Small intestine (tissue), 16 donors: ENCODE data around the gene ADPRS. TPM values are rescaled to one million over a fixed set of nuclear protein-coding genes. Genes with fewer than 3 reads are reported as not detected.

ENCODE experiments used
- DNase-seq, 2 donors: peaks; one replicate each; pipeline versions ENCODE4 v3.0.0 to v3.0.0-alpha.2; 2013
- FAIRE-seq: peaks from 2 replicates; lab custom pipeline; 2012; peaks lifted over from hg19 to GRCh38; lab: Jason Lieb, UNC
- H3K27ac ChIP-seq, 3 donors: one replicate each; pipeline ENCODE4 v1.5.1; 2013; ENCODE audit warnings: low read length in 2 of 3, mild to moderate bottlenecking in 2 of 3, control low read depth in 1 of 3, inconsistent platforms in 1 of 3, low read depth in 1 of 3, moderate library complexity in 1 of 3
- H3K27me3 ChIP-seq, 3 donors: one replicate each; pipeline ENCODE4 v1.6.1; 2013; ENCODE audit warnings: low read length in 3 of 3, inconsistent platforms in 1 of 3; ENCODE audit not compliant: control insufficient read depth in 3 of 3, insufficient read depth in 3 of 3
- H3K36me3 ChIP-seq, 3 donors: one replicate each; pipeline ENCODE4 v1.6.1; 2013; ENCODE audit warnings: low read length in 3 of 3, inconsistent platforms in 1 of 3, low read depth in 1 of 3, mild to moderate bottlenecking in 1 of 3, moderate library complexity in 1 of 3; ENCODE audit not compliant: control insufficient read depth in 3 of 3, insufficient read depth in 2 of 3
- H3K4me1 ChIP-seq, 3 donors: one replicate each; pipeline ENCODE4 v1.6.1; 2013; ENCODE audit warnings: low read length in 2 of 3, inconsistent platforms in 1 of 3, low read depth in 1 of 3, mild to moderate bottlenecking in 1 of 3, moderate library complexity in 1 of 3; ENCODE audit not compliant: control insufficient read depth in 3 of 3, insufficient read depth in 2 of 3
- H3K4me3 ChIP-seq, 3 donors: one replicate each; pipeline ENCODE4 v1.5.1; 2013; ENCODE audit warnings: low read length in 3 of 3, control low read depth in 1 of 3, inconsistent platforms in 1 of 3, low read depth in 1 of 3, mild to moderate bottlenecking in 1 of 3, moderate library complexity in 1 of 3
- H3K9me3 ChIP-seq, 2 donors: one replicate each; pipeline ENCODE4 v1.6.1; 2013; ENCODE audit warnings: low read depth in 1 of 2, low read length in 1 of 2; ENCODE audit not compliant: control insufficient read depth in 2 of 2, insufficient read depth in 1 of 2
- WGBS, 3 donors: extraction: QIAGEN DNeasy Blood & Tissue Kit; methylation state at CpG; one replicate each; pipeline ENCODE4 v1.1.7; 2013; 5-methylcytosine and 5-hydroxymethylcytosine counted together
- long read RNA-seq, 10 donors: transcript quantifications; one replicate each; lab custom pipeline, GENCODE V29; 2026
- polyA plus RNA-seq, 4 donors: library from polyadenylated mRNA; stranded (reverse) in 3 of 4; unstranded in 1 of 4; fragments of 200-250 nt in 3 of 4; fragments of 120-200 nt in 1 of 4; gene quantifications; one replicate each; pipeline versions ENCODE4 v1.2.1 to v1.2.3, GENCODE V29; 2013
- donor health status: healthy with polysubstance abuse.
- donor health status: control.
- donor health status: control.
- donor health status: Bipolar disorder and iron deficiency.
- donor health status: healthy.

The ADPRS gene, protein sequence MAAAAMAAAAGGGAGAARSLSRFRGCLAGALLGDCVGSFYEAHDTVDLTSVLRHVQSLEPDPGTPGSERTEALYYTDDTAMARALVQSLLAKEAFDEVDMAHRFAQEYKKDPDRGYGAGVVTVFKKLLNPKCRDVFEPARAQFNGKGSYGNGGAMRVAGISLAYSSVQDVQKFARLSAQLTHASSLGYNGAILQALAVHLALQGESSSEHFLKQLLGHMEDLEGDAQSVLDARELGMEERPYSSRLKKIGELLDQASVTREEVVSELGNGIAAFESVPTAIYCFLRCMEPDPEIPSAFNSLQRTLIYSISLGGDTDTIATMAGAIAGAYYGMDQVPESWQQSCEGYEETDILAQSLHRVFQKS
- polyA plus RNA-seq, result 10 to 100 TPM; 24.2 to 38.4 (median 33.4) TPM
- long read RNA-seq, donor 1, result 0 reads
- long read RNA-seq, donor 2, transcript ADPRHL2-201 (6 exons, 1,668 nt), result major isoform, 8 of 20 reads
- long read RNA-seq, donor 2, partial matches to known transcripts, result 12 of 20 reads
- long read RNA-seq, donor 2, other reads (novel, unspliced or antisense), result 0 of 20 reads
- long read RNA-seq, donor 3, transcript ADPRHL2-201 (6 exons, 1,668 nt), result major isoform, 11 of 35 reads
- long read RNA-seq, donor 3, partial matches to known transcripts, result 24 of 35 reads
- long read RNA-seq, donor 3, other reads (novel, unspliced or antisense), result 0 of 35 reads
- long read RNA-seq, donor 4, result 0 reads
- long read RNA-seq, donor 5, partial matches to known transcripts, result 0 of 4 reads
- long read RNA-seq, donor 5, other reads (novel, unspliced or antisense), result 0 of 4 reads
- long read RNA-seq, donor 6, transcript ADPRHL2-201 (6 exons, 1,668 nt), result major isoform, 11 of 47 reads
- long read RNA-seq, donor 6, partial matches to known transcripts, result 36 of 47 reads
- long read RNA-seq, donor 6, other reads (novel, unspliced or antisense), result 0 of 47 reads
- long read RNA-seq, donor 7, result 0 reads
- long read RNA-seq, donor 8, partial matches to known transcripts, result 0 of 2 reads
- long read RNA-seq, donor 8, other reads (novel, unspliced or antisense), result 0 of 2 reads
- long read RNA-seq, donor 9, partial matches to known transcripts, result 8 of 9 reads
- long read RNA-seq, donor 9, other reads (novel, unspliced or antisense), result 0 of 9 reads
- long read RNA-seq, donor 10, transcript ADPRHL2-201 (6 exons, 1,668 nt), result major isoform, 11 of 34 reads
- long read RNA-seq, donor 10, partial matches to known transcripts, result 23 of 34 reads
- long read RNA-seq, donor 10, other reads (novel, unspliced or antisense), result 0 of 34 reads

DNA sequence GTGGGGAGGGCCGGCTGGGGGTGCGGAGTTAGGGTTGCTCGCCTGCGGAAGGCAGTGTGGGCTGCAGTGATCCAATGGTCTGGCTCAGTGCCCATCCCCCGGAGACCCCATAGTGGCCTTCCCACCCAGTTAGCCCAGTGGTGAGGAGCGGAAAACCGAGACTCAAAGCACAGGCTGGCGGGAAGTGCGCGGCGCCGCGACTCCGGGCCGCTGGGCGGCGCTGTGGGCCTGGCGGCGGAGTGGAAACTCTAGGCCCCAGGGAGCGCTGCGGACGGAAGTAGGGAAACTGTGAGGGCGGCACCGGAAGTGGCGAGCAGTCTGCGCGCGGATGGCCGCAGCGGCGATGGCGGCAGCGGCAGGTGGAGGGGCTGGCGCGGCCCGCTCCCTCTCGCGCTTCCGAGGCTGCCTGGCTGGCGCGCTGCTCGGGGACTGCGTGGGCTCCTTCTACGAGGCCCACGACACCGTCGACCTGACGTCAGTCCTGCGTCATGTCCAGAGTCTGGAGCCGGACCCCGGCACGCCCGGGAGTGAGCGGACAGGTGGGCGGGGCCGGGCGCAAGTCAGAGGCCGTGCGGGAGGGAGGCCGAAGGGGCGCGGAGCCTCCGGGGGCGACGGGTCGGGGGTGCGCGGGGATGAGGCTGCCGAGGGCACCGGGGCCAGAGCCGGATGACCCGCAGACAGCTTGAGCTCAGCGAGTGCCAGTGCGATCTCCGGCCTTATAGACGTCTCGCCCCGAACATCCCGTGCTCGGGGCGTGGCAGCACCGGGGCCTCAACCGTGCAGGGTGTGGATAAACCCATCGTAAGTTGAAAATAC, at the start of gene ADPRS:
Gene ADPRS, plus strand, starts transcription at position 316 of the 816 bp plus-strand sequence. Its CDS starts 13 bp downstream, at position 329.
- H3K36me3 ChIP-seq, result peaks cover 7 to 39% (median 8%) of the 10 kb centered on the region in 3 donors
- FAIRE-seq, result no peak
- H3K4me3 ChIP-seq, result peak within 1 kb of the TSS; percentile 84 to 93 (median 89)
- H3K9me3 ChIP-seq, result no peaks in the 10 kb centered on the region
- peaks cover 0 to under 1% (median 0%) of the 10 kb centered on the region in 3 donors for H3K27me3 ChIP-seq
- 0 to 1% (median 0%) methylated on average over 54 to 84 of the region's 84 CpGs for WGBS, 3 donors
- H3K27ac ChIP-seq, result peak within 1 kb of the TSS; percentile 83 to 94 (median 84)
- peak; percentile 84 to 96 for DNase-seq
- H3K4me1 ChIP-seq, result peaks cover 0 to 18% (median 4%) of the 10 kb centered on the region in 3 donors

DNA sequence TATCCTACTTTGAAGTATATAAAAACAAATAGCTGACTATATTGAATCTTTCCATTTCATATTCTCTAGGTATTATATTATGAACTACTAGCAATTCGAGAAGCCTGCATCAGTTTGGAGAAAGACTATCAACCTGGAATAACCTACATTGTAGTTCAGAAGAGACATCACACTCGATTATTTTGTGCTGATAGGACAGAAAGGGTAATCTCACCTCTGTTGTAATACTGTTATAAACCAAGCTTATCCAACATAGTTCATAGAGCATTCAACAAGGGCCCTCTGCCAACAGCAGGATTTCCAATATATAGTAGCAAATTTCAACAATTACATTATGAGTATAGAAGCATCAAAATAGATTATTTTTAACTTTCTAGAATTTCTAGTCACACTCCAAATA, 48.5 kb upstream of the ADPRS start:
- FAIRE-seq, result no peak
- 56 to 76% (median 67%) methylated on average over 2 of the region's 2 CpGs for WGBS, 3 donors

DNA sequence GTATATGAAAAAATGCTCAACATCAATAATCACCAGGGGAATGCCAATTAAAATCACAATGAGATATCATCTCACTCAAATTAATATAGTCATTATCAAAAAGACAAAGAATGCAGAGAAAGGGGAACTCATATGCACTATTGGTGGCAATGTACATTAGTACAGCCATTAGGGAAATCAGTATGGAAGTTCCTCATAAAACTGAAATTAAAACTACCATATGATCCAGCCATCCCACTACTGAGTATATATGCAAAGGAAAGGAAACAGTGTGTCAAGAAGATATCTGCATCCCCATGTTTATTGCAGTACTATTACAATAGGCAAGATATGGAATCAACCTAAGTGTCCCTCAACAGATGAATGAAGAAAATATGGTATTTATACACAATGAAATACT, 36.9 kb upstream of the ADPRS start:
- peaks cover 0 to 9% of the 10 kb centered on the region in 2 donors for H3K9me3 ChIP-seq
- H3K4me1 ChIP-seq, result no peaks in the 10 kb centered on the region
- FAIRE-seq, result no peak
- H3K36me3 ChIP-seq, result peaks cover 3 to 20% (median 10%) of the 10 kb centered on the region in 3 donors
- no peaks in the 10 kb centered on the region for H3K27me3 ChIP-seq
- no peak overlapping the region for H3K4me3 ChIP-seq
- H3K27ac ChIP-seq, result no peak overlapping the region
- DNase-seq, result no peak

More for the DNA sequence above, 48.5 kb upstream of the ADPRS start:
- no peaks in the 10 kb centered on the region for H3K4me1 ChIP-seq
- no peak overlapping the region for H3K27ac ChIP-seq
- no peak overlapping the region for H3K4me3 ChIP-seq
- H3K36me3 ChIP-seq, result peaks cover 2 to 28% (median 5%) of the 10 kb centered on the region in 3 donors
- DNase-seq, result peak in 1 of 2 donors; percentile 23
- no peaks in the 10 kb centered on the region for H3K27me3 ChIP-seq
- no peaks in the 10 kb centered on the region for H3K9me3 ChIP-seq

DNA sequence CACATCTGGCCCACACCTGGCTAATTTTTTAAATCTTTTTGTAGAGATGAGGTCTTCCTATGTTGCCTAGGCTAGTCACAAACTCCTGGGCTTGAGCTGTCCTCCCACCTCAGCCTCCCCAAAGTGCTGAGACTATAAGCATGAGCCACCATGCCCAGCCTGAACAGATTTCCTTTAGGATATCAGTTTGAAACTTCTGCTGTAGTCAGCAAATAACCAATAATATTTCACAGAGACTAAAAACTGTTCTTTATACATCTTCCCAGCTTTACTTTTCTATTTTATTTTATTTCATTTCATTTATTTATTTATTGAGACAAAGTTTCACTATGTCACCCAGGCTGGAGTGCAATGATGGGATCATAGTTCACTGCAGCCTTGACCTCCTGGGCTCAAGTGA, 34.7 kb upstream of the ADPRS start:
- Histone ChIP-seq H3K27me3 (no peaks in the 10 kb centered on the region), H3K9me3 (no peaks in the 10 kb centered on the region), H3K4me3 (no peak overlapping the region), H3K27ac (no peak overlapping the region), H3K4me1 (no peaks in the 10 kb centered on the region), H3K36me3 (peaks cover 0 to 8% (median 6%) of the 10 kb centered on the region in 3 donors)
- DNase-seq (no peak), FAIRE-seq (no peak)

DNA sequence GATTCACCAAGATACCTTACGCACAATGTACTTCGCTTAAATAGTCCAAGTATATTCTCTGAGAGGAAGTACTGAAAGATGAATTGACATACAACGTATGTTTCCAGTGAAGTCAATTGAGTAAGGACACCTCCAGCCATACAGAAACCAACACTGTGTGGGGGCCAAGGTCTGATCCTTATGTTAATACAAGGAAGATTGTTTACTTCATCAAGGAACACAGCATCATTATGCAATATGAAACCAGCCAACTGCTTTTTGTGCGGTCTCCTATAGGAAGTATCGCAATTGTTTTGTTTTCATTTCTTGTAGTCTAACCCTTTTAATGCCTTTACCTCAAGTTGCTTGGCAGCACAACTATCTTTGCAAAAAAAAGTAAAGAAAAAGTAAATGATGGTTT, 33.0 kb upstream of the ADPRS start:
- DNase-seq, result no peak
- Histone ChIP-seq H3K4me1 (no peaks in the 10 kb centered on the region), H3K27ac (no peak overlapping the region), H3K9me3 (no peaks in the 10 kb centered on the region), H3K27me3 (no peaks in the 10 kb centered on the region), H3K36me3 (peaks cover 0 to 6% (median 5%) of the 10 kb centered on the region in 3 donors), H3K4me3 (no peak overlapping the region)
- no peak for FAIRE-seq
- WGBS, 3 donors, result 89 to 97% (median 89%) methylated on average over 5 of the region's 5 CpGs

DNA sequence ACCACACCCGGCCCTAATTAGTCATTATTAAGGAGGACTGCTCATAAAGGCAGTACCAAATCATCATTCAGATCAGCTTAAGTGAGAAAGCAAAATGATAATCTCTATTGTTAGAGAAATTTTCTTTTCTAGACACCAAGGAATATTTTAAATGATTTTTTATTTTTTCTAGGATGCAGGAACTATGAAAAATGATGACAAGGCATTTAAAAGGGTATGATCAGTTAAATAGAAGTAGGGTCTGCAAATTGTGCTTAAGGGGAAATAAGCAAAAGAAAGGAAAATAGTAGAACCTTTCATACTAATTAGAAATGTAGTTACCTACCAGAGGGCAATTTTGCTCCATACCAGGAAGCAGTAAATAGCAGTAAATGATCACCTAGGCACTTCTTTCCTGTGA, 26.4 kb upstream of the ADPRS start:
- no peak overlapping the region for H3K4me3 ChIP-seq
- FAIRE-seq, result no peak

DNA sequence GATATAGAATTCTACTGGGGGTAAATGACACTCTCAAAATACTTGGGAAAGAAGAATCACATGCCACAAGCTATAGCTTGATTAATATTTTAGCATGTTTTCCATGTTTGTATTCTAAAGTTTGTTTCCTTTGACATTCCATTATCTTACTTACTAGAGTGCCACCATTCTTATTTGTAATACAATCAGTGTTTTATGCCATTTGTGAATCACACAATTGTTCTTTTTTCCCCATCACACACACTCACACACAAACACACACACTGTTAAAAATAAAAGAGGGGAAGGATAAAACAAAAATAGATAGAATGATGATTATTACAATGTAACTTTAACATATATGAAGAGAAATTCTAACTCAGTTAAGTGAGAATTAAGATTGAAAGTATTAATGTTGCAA, 20.8 kb upstream of the ADPRS start:
- H3K27ac ChIP-seq, result no peak overlapping the region
- FAIRE-seq (no peak), DNase-seq (no peak)
- peaks cover 0 to 4% (median 0%) of the 10 kb centered on the region in 3 donors for H3K36me3 ChIP-seq
- H3K4me3 ChIP-seq, result no peak overlapping the region
- H3K9me3 ChIP-seq, result no peaks in the 10 kb centered on the region
- H3K27me3 ChIP-seq, result no peaks in the 10 kb centered on the region
- no peaks in the 10 kb centered on the region for H3K4me1 ChIP-seq

More for the DNA sequence above, 26.4 kb upstream of the ADPRS start:
- Histone ChIP-seq H3K36me3 (peaks cover 0 to 4% (median 0%) of the 10 kb centered on the region in 3 donors), H3K27me3 (no peaks in the 10 kb centered on the region), H3K9me3 (no peaks in the 10 kb centered on the region), H3K27ac (no peak overlapping the region), H3K4me1 (no peaks in the 10 kb centered on the region)
- DNase-seq, result no peak
- 93 to 100% (median 93%) methylated on average over 1 of the region's 1 CpG for WGBS, 3 donors
